ENCODE measurements around the gene FCRL3. TPM values are rescaled to one million over a fixed set of nuclear protein-coding genes. Genes with fewer than 3 reads are reported as not detected.

The FCRL3 gene
- total RNA-seq, 1 experiment from 2014 or later: not detected

DNA sequence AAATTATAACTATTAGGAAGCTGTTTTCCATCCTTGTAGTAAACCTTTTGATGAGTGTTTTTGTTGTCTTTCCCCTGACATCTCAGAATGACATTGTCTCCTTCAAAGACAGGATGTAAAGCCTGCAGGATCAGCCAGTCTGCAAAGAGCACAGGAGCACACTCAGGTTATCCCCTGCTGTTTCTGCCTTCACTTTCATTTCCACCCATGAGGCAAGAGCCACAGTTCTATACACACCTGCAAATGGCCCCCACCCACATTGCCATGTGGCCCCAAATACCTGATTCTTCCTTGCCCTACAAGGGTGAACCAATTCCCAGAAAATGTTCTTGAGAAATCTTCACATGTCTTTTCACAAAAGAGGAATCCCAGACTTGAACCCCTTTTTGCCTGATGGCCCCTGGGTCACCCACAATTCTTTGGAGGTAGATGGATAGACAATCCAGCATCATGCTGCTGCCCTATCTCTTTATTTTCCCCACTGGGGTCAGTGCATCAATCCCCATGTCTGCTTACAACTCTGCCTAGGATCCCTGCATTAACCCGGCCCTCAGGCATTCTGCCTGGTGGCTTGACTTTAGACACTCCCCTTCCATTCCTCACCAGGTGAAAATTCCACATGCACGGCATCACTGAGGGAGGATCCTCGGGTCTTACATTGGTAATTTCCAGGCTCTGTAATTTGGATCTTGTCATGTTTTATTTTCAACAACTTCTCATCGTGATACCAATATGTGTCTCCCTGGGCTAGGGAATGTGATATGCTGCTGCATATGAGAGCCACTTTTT is 2.6 kb downstream of the FCRL3 start:
- DNase-seq (ENCODE audit: low spot score) (no peak), ATAC-seq (peak; percentile 47; the same call in 1 of the 2 replicates)
- Mint-ChIP-seq H3K4me3 (no peak overlapping the region), H3K9me3 (no peaks in the 10 kb centered on the region), H3K27me3 (ENCODE audit: low read depth) (peaks cover 3% of the 10 kb centered on the region), H3K27ac (no peak overlapping the region), H3K4me1 (peaks cover 20% of the 10 kb centered on the region), H3K36me3 (no peaks in the 10 kb centered on the region)
- TF ChIP-seq FOXP1 (CRISPR knock-in tag; IDR thresholded peaks at IDR 0.05; ENCODE audit: borderline replicate concordance) (no peak), GABPB1 (CRISPR knock-in tag; IDR thresholded peaks at IDR 0.05) (no peak)
- TF ChIP-seq, protein P1, sequence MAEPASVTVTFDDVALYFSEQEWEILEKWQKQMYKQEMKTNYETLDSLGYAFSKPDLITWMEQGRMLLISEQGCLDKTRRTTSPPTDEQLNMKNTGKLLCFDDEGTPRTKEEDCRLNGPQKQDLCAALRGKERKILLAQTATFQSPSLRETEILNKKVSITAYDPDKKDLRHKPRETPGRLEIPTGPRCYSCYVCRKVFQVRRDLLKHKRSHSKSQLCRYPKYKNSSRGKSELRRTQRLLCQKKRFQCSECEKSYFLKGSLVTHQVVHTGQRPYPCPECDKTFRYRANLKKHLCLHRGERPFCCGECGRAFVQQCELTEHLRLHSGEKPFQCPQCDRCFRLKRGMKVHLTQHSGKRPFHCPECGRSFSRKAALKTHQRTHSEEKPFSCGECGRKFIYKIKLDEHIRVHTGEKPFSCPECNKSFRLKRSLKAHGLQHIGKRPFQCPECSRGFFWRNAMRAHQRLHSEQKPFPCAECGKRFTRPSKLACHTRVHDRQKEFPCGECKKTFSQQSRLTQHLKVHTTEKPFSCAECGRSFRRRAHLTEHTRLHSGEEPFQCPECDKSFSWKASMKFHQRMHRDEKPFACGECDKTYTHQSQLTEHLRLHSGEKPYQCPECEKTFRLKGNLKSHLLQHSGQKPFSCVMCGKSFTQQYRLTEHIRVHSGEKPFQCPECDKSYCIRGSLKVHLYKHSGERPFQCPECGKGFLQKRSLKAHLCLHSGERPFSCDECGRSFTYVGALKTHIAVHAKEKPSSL (CRISPR knock-in tag; conservative IDR thresholded peaks at IDR 0.05): no peak
- CTCF ChIA-PET: no interaction called here
- POLR2A ChIA-PET: no interaction called here

DNA sequence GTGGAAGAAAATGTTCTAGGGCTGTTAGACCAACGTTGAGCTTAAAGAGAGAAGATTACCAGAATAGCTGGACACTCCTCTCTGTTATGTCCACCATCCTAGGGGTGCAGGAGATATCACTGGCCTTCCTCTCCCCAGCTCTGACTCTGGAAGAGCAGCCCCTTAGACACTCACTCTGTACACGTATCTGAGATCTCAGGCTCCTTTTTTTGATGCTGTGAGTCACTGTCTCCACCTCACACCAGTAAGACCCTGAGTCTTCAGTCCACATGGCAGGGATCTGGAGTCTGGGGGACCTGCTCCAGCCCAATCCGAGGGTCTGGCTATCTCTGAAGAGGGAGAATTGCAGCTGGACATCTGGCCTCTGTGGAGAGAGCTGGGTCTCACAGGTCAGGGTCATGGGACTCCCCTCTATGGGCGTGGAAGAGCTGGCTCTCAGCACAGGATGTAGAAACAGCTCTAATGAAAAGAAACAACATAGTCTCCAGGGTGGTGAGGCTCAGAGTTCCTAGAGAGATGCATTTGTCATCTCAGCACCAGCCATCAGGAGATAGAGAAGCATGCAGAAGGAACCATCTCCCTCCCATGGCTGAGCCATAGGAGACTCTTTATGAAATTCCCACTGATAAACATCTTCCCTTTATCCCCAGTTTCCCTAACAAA is 3.5 kb downstream of the FCRL3 start:
- CTCF ChIA-PET: no interaction called here
- no peak overlapping the region for H3K27ac Mint-ChIP-seq
- no peaks in the 10 kb centered on the region for H3K36me3 Mint-ChIP-seq
- POLR2A ChIA-PET: no interaction called here
- H3K27me3 Mint-ChIP-seq (ENCODE audit: low read depth): peaks cover 3% of the 10 kb centered on the region
- TF ChIP-seq, protein P2, sequence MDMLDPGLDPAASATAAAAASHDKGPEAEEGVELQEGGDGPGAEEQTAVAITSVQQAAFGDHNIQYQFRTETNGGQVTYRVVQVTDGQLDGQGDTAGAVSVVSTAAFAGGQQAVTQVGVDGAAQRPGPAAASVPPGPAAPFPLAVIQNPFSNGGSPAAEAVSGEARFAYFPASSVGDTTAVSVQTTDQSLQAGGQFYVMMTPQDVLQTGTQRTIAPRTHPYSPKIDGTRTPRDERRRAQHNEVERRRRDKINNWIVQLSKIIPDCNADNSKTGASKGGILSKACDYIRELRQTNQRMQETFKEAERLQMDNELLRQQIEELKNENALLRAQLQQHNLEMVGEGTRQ (CRISPR knock-in tag; IDR thresholded peaks at IDR 0.05): no peak
- TF ChIP-seq ZNF121 (CRISPR knock-in tag; IDR thresholded peaks at IDR 0.05): no peak
- H3K9me3 Mint-ChIP-seq: no peaks in the 10 kb centered on the region
- no peak overlapping the region for H3K4me3 Mint-ChIP-seq
- peaks cover 20% of the 10 kb centered on the region for H3K4me1 Mint-ChIP-seq
- DNase-seq (ENCODE audit: low spot score) (no peak), ATAC-seq (no peak)

DNA sequence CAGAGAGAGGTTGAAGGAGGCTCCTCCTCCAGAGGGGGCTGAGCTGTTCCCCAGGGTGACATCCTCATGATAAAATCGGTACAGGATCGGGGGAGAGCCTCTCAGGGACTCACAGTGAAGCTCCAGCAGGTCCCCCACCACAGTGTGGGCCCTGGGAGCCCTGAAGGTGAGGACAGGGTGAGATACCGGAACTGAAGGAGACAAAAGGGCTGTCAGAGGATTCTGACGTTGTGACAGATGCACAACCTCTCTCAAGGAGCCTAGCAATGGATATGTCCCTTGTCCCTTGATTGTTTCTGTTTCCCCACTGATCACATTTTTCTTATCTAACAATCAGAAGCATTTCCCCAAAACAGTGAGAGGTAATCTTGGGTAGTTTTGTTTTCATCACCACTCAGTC is 5.2 kb downstream of the FCRL3 start:
- H3K4me1 Mint-ChIP-seq: peaks cover 23% of the 10 kb centered on the region

More for the DNA sequence above, 5.2 kb downstream of the FCRL3 start:
- ATAC-seq (no peak), DNase-seq (ENCODE audit: low spot score) (no peak)
- Mint-ChIP-seq H3K27me3 (ENCODE audit: low read depth) (peaks cover 3% of the 10 kb centered on the region), H3K27ac (no peak overlapping the region), H3K36me3 (no peaks in the 10 kb centered on the region), H3K4me3 (no peak overlapping the region), H3K9me3 (no peaks in the 10 kb centered on the region)
- TF ChIP-seq, protein P3, sequence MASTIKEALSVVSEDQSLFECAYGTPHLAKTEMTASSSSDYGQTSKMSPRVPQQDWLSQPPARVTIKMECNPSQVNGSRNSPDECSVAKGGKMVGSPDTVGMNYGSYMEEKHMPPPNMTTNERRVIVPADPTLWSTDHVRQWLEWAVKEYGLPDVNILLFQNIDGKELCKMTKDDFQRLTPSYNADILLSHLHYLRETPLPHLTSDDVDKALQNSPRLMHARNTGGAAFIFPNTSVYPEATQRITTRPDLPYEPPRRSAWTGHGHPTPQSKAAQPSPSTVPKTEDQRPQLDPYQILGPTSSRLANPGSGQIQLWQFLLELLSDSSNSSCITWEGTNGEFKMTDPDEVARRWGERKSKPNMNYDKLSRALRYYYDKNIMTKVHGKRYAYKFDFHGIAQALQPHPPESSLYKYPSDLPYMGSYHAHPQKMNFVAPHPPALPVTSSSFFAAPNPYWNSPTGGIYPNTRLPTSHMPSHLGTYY (CRISPR knock-in tag; IDR thresholded peaks at IDR 0.05): no peak
- TF ChIP-seq ETV6 (CRISPR knock-in tag; IDR thresholded peaks at IDR 0.05) (no peak), PRRX2 (CRISPR knock-in tag; IDR thresholded peaks at IDR 0.05) (no peak)
- TF ChIP-seq, protein P4, sequence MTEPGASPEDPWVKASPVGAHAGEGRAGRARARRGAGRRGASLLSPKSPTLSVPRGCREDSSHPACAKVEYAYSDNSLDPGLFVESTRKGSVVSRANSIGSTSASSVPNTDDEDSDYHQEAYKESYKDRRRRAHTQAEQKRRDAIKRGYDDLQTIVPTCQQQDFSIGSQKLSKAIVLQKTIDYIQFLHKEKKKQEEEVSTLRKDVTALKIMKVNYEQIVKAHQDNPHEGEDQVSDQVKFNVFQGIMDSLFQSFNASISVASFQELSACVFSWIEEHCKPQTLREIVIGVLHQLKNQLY (CRISPR knock-in tag; IDR thresholded peaks at IDR 0.05): no peak
- TF ChIP-seq, protein P5, sequence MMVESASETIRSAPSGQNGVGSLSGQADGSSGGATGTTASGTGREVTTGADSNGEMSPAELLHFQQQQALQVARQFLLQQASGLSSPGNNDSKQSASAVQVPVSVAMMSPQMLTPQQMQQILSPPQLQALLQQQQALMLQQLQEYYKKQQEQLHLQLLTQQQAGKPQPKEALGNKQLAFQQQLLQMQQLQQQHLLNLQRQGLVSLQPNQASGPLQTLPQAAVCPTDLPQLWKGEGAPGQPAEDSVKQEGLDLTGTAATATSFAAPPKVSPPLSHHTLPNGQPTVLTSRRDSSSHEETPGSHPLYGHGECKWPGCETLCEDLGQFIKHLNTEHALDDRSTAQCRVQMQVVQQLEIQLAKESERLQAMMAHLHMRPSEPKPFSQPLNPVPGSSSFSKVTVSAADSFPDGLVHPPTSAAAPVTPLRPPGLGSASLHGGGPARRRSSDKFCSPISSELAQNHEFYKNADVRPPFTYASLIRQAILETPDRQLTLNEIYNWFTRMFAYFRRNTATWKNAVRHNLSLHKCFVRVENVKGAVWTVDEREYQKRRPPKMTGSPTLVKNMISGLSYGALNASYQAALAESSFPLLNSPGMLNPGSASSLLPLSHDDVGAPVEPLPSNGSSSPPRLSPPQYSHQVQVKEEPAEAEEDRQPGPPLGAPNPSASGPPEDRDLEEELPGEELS (CRISPR knock-in tag; IDR thresholded peaks at IDR 0.05): no peak
- TF ChIP-seq, protein P6, sequence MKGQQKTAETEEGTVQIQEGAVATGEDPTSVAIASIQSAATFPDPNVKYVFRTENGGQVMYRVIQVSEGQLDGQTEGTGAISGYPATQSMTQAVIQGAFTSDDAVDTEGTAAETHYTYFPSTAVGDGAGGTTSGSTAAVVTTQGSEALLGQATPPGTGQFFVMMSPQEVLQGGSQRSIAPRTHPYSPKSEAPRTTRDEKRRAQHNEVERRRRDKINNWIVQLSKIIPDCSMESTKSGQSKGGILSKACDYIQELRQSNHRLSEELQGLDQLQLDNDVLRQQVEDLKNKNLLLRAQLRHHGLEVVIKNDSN (CRISPR knock-in tag; IDR thresholded peaks at IDR 0.05): no peak
- ChIA-PET CTCF (no interaction called here), POLR2A (no interaction called here)

Data from WTC11 (cell line).